HG03060 (cell line): Measurements from ENCODE around the gene DDN.
A peak's percentile ranks its signal among the peaks of the same experiment; 100 is the strongest.

Source experiments
- ATAC-seq: cut with Tn5 transposase; IDR thresholded peaks from one replicate; pipeline ENCODE4 v1.9.1; 2021; ENCODE audit warnings: low read depth, moderate number of reproducible peaks; ENCODE audit not compliant: unreplicated experiment

Gene DDN

DNA sequence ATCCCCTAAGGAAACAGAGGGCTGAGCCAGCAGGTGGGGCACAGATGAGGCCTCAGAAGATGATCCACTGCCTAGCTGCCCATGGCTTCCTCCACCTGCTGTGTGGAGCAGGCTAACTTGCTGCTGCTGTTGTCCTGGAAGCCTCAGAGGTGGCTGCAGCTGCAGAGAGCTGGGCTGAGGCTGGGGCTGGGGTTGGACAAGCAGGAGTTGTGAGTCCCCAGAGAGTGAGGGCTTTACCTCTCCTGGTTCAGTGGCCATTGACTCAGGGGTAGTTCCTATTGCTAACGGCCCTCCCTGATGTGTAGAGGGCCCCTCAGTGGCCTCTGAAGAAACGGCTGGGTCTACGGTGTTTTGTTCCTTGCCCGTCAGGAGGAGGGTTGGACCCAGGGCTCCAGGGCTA is 33.1 kb upstream of the DDN start:
- no peak for ATAC-seq

DNA sequence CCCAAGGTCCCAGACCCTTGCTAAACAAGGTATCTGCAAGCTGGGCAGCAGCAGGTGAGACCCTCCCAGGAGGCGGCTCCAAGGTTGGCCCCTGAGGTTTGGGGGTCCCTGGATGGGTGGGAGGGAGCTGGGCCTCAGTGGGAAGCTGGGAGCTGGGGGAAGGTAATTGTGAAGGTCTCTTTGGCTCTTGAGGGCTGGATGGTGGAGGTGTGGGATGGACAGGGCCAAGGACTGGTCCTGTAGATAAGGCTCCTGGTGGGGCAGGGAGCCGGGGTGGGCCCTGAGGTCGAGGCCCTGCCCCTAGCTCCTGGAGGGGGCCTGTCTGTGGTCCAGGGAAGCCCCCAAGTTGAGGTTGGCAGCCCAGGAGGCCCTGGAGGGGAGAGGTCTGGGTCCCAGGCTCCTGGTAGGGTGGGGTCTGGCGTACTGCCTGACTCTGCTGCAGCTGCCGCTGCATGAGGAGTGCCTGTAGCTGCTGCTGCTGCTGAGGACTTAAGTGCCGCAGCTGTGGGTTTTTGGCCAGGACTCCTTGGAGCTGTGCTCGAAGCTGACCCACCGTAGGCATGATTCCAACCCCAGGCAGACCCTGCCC is 32.5 kb upstream of the DDN start:
- ATAC-seq = no peak

DNA sequence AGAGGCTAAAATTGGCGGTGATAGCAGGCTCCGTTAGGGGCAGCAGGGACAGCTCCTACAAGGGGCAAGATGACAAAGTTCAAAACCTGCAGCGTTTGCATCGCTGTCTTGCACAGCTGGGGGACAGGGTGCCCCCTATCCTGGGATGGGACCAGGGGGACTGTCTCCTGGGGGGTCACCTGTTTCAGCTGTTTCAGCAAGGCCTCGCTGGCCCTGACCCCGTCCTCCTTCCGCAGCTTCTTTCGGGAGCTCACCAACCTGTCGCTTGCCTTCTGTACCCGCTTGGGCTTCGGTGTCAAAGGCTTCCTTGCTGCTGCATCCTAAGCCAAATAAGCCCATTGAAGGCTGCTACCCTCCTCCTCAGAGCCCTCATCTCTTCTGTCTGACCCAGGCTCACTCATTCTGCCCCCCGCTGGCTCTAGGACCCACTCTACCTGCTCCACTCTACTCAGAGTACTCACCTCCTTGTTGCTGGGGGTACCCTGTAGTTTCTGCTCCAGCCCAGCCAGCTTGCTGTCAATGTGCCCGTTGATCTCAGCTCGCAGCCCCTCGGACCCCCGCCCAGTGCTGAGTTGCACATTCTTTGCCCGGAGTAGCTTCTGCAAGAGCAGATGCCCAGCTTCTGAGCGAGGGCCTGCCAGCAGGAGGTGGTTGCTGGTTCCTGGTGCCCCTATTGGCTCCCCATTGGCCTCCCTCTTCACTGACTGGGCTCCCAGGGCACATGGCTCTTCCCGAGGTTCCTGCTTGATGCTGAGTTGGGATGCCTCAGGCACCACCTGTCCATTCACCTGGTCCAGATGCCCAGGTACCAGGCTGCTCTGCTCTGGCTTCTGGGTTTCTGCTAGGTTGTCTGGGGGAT is 31.8 kb upstream of the DDN start:
- no peak for ATAC-seq

DNA sequence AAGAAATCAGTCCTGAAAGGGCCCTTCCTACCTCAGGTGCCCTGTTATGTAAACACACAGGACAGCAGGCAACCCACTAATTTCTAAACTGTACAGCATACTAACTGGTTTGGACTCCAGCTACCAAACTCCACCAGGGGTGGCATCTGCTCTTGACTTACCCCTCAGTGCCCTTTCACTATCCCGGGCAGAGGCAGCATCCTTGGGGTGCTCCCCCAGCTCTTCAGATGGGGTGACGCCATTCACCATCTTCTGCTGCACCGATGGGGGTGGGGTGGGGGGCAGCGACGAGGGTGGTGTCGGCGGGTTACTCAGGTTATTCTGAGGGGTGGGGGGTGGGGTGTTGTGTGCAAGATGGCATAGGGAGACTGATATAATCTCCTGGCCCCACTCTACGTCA is 30.9 kb upstream of the DDN start:
- ATAC-seq = no peak

DNA sequence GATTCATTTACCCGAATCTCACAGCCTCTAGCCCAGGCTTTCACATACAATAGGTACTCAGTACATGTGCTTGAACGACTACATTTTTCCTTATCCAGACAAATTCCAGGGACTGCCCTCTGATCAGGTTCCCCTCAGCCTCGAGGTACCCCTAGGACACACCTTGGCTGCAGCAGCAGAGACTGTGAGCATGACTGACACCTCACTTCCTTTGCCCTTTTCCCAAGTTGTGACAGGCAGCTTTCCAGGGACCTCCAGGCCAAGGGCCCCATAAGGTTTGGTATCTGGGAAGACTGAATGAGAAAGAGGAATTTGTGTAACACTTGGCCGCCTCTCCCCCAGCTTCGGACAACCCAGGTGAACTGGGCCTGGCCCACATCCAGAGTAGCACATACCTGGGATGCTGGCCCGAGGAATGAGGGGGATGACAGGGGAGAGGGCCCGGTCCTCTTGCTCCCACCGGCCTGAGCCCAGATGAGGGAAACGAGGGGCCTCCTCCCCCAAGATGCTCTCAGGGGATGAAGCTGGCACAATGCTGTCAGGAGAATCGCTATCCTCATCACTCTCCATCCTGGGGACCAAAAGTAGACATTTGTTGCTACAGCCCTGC is 29.6 kb upstream of the DDN start:
- no peak for ATAC-seq

DNA sequence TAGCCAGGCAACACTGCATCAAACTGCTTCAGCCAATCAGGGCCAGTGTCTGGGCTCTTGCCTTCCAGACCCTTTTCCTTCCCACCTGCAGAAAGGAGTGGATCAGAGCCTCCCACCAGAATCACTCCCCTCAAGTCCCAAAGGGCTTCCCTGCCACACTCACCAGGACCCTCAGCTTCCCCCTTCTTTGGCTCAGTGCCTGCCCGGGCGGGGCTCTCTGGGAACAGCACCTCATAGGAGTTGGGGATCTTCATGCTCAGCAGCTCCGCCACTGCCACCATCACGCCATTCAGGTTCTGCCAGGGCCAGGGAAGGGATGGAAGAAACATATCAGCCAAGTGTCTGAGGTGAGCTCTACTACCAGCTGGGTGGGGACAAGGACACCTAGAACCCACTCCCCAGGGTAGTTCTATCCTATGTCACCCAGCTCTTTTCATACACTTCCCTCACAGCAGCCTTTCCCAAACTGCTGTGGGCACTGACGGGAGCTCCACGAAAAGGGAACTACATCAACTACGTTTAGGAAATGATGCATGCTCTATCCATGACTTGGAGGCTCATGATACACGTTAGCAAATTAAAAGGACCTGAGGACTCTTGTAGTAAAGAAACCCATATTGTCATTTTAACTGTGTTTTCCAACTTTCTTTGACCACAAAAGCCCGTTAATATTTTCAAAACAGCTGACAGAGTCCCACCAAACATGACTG is 28.8 kb upstream of the DDN start:
- no peak for ATAC-seq

DNA sequence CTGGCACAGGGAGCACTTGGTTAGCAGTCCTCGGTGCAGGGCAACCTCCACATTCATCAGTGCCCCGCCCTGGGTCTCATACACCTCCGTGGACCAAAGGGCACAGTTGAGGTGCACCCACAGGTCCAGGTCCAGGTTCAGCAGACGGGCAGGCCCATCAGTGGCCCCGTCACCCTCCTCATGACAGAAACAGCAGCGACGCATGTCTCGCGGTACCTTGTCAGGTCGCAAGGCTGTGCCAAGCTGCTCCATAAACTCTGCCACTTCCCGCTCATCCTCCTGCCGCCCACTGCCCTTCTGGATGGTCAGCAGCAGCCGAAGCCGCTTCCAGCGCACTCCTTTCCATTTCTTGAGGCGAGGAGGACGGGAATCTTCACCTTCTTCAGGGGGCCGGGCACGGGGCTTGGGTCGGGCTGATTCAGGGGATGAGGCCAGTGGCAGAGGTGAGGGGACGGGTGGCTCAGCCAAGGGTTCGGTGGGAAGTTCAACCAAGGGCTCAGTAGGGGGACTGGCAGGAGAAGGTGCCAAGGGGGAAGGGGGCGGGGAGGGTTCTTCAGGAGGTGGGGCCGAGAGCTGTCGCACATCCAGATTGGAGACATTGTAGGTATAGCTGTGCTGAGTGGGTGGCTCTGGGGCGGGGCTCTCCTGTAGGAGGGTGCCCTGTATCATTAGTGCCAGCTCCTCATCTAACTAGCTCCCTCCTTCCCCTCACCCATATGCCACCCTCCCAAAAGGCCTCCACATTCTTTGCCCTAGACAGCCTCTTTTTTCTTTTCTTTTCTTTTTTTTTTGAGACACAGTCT is 27.7 kb upstream of the DDN start:
- ATAC-seq = no peak

DNA sequence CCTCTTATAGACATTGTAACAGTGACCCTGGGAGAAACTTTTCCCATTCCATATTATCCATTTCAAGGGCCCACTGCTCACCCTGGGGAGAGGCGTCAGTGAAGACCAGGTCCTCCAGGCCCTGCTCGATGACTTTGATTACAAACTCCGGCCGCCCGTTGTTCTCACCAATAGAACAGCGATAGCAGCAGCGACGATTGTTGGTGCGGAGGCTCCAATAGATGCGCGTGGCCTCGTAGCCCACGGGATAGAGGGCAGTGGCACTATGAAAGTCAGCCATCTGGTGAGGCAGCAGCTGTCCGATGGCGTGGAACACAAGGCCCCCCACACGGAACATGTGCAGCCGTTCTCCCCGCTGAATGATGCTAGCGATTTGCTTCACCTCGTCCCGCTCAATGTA is 26.9 kb upstream of the DDN start:
- no peak for ATAC-seq

DNA sequence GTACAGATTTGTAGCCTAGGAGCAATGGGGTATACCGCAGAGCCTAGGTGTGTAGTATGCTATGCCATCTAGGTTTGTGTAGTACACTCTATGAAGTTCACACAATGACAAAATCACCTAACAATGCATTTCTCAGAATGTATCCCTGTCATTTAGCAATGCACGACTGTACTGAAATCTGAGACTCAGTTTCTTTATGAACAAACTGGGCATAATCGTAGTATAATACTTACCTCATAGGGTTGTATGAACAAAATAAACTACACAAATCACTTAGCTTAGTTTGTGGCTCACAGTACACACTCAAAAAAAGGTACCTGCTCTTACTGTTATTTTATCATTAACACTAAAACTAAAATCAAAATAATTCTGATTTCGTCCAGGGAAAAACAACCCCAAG is 26.3 kb upstream of the DDN start:
- ATAC-seq = no peak

DNA sequence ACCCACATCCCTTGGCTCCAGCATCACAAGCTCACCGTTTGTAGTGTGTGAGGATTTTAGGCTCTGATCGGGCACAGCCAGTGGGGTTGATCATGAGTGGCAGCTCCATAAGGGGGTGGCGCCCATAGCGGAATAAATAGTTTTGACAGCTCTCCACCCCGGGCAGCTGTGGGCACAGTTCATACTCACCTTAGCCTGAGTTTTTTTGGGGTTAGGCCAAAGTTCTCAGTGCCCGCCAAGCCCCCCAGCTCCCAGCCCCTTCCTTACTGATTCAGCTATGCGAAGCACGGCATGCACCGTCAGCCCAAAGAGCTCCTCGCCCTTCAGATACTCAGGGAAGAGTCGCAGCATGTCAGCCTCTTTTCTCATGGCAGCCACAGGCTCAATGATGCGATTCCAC is 25.4 kb upstream of the DDN start:
- no peak for ATAC-seq

DNA sequence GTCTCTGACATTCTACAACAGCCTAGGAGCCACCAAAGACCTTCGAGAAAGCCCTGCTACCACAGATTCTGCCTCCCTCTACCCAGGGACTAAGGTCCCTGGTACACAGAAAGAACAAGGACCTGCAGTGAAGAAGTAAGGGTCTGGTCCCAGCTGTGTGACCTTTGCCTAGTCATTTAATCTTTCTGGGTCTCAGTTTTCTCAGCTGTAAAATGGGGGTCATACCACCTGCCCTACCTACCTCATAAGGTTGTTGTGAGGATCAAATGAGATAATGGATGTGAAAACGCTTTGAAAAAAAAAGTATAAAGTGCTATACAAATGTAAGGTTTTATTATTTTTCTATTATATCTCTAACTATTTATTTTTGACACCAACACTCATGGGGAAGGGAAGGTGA is 24.6 kb upstream of the DDN start:
- no peak for ATAC-seq

DNA sequence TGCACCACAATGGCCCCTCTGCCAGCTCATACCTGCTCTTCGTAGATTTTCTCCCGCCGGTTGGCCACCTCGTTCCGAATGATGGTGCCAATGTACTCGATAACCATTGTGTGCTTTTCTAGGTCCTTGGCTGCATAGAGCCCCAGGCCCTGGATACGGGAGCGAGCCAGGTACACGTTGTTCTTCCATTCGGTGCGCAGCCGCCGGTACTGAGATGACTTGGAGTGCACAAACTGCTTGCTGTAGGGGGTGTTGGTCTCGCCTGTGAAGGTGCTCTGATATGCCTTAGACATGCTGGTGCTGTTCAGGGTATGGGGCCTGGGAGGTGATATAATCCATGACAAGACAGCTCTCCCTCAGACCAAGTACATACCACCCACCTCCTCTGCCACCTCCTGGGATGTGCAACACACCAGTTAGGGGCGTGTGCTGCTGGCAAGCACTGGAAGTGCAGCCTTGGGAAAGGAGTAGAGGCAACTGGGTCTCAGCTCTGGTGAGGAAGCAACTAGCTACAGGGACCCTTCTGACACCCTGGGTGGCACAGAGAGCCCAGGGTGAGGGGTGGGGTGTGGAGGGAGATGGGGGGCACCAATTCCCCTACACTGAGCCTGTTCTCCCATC is 23.5 kb upstream of the DDN start:
- ATAC-seq = no peak

DNA sequence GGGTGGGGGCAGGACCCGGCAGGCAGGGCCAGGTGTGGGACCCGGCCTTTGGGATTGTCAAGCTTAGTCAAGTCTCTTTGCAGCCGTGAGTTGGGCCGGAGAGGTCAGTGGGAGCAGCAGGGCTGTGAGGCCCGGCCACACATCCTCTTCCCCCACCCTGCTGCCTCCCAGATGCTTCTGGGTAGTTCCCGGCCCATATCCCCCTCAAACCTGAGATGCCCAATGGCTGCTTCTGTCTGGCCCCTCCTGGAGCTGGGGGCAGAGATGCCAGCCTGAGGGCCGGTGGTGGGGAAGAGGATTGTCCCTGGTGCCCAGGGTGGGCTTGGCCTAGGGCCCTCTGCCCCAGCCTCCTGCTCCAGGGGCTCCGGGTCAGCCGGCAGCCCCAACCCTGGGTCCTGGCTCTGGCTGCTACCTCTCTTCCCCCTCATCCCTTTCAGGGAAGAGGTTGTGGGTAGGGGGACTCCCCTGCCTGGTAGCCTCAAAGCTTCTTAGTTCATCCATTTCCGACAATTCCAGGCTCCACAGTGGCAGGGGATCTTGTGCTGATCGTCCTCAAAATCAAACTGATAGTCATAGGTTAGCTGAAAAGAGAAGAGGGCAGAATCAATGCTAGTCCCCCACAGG is 22.2 kb upstream of the DDN start:
- no peak for ATAC-seq

DNA sequence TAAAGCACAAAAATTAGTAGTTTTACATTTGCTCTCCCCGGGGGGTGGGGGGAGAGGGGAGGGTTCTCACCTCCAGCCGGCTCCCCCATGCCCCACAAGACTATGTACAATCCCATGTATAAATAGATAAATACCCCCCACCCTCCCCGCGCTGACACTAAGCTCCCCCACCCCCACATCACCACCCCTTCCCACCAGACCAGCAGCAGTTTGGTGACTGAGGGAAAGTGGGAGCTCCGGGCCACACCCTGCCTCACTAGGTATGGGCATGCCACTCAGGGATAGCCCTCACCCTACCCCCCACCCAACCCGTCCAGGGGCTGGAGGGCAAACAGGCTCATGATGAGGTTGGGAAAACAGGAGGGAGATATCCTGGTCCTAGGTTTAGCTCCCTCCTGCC is 21.3 kb upstream of the DDN start:
- ATAC-seq = no peak

DNA sequence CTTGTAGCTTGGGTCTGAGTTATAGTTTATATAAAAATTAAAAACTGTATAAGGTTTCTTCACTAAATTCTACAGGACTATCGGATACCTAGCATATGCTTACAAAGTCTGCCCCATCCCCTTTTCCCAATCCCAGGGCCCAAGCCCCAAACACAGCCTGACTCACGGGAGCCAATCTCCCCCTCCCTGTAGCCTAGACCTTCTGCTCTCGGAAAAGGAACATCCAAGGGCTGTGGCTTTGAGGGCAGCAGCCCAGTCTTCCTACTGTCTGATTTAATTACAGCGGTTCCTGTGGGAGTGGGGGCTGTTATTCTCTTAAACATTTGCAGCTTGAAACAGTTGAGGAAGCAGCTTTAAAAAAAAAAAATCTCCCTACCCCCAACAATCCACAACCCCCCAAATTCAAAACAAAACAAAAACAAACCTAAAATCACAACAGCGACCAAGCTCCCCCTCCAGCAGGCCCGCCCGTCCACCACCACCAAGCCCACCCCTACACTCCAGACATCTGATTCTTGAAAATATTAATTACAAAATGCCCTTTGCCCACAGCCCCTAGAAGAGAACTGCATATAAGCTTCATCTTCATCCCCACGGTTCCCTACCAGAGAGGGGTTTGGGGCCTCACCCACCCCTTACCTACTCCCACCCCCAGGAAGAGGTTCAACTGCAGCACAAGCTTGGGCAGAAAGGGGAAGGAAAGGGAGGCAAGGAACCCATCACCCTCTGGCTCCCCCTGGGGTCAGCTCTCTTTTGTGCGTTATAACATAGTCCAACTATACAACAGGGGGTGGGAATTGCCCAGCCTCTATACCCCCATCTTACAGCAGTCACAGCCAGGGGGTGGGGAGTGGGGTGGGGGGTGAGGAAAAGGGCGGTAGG is 20.5 kb upstream of the DDN start:
- ATAC-seq = no peak

DNA sequence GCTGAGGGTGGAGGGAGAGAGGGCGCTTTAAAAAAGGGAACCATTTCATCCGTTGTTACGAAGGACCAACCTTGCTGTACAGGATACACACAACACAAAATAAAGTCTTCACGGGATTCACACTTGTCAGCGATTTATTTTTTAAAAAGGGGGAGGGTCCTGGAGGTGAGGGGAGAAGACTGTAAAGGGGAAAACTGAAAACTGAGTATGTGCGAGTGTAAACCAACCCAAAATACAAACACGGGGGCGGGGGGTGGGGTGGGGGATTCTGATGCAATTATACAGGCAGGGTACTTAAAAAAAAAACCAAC is 19.9 kb upstream of the DDN start:
- ATAC-seq = no peak

DNA sequence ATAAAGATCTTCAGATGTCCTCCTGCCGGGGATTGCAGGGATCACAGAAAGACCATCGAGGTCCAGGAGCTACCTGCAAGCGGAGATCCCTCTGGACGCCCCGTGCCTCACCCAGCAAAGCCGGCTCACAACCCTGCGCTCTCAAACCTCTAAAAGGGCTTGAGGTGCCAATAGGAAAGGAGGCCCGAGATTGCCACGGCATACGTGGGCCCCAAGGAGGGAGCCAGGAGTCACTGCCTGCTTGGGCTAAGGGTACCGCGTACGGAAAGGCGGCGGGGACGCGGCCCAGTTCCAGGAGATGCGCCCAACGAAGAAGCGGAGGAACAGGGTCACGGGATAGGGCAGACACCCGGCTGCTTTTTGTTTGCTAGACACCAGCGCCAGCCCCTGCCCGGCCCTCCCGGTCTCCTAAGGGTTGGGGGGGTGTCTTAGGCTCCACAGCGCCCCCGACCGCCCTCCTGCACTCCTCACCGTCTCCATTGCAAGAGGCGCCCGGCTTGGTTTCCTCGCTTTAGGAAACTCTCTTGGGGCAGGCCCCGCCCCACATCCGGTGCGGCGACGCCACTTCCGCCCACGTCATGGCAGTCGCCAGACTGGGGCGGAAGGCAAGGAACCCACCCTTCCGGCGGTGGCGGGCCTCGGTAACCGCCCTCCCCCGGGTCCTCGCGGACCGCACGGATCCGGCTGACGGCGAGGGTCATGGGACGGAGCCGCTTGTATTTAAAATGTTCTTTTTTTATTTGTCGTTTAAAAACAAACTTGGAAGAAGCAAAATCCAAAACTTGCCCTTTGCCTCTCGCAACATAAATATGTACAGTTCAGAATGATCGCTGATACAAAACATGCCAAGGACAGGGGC is 19.3 kb upstream of the DDN start, which contains the start of gene PRKAG1:
PRKAG1 (minus strand) TSS at position 516 of the 859 bp plus-strand sequence; CDS start at position 480, 36 bp downstream.
- ATAC-seq = peak; percentile 83

DNA sequence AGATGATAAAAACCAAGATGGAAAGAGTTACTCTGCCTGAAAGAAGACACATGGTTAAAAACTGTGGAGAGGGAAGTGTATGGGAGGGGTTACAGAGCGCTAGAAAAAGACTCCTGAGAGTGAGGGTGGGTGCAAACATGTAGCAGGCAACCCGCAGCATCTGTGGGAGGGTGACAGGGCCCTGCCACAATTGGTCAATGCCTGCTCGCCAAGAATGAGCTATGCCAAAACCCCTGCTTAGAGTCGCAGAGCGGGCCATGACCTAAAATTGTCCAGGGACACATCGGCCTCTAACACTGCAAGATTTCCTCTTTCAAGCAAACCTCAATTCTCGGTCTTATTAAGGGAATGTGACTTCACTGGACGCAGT is 18.7 kb upstream of the DDN start:
- no peak for ATAC-seq
